Measurements from ENCODE around the gene LCN15.
A peak's percentile ranks its signal among the peaks of the same experiment; 100 is the strongest.

Gene LCN15

DNA sequence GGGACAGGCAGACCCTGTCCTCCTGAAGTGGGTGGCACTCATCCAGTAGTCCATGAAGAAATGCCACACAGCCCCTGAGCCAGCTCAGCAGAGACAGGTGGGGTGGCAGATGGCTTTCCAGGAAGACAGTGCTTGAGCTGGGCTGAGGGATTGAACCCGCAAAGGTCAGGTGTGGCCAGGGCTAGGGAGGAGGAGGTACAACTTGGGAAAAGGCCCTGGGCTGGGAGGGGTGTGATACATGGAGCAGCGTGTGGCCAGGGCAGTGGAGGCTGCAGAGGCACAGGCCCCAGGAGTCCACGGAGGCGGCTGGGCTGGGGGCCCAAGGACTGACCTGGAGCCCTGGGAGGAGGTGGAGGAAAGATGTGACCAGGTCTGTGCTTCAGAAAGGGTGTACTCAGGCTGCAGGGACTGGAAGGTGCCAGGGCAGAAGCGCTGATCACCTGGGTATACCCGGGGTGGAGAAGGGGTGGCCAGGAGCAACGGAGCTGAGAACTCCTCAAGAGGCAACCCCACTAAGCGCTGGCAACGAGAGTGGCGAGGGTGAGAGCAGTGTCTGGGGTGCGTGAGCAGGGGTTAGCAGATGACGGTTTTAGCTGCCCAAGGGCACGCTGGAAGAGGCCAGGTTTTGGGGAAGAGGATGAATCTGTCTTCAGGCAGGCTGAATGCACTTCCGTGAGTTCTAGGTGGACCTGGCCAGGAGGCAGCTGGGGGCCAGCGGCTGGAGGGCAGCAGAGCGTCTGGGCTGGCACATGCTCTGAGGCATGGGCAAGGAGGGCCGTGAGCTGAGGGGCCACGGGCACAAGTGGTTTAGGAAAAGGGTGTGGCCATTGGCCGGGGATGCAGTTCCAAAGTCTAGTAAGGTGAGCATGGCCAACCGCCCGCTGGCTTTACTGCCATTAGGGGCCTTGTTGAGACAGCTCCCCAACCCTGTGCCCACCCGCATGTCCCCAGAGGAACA, 39.5 kb upstream of the LCN15 start (continued):
- TF ChIP-seq, protein P1, sequence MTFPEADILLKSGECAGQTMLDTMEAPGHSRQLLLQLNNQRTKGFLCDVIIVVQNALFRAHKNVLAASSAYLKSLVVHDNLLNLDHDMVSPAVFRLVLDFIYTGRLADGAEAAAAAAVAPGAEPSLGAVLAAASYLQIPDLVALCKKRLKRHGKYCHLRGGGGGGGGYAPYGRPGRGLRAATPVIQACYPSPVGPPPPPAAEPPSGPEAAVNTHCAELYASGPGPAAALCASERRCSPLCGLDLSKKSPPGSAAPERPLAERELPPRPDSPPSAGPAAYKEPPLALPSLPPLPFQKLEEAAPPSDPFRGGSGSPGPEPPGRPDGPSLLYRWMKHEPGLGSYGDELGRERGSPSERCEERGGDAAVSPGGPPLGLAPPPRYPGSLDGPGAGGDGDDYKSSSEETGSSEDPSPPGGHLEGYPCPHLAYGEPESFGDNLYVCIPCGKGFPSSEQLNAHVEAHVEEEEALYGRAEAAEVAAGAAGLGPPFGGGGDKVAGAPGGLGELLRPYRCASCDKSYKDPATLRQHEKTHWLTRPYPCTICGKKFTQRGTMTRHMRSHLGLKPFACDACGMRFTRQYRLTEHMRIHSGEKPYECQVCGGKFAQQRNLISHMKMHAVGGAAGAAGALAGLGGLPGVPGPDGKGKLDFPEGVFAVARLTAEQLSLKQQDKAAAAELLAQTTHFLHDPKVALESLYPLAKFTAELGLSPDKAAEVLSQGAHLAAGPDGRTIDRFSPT (tag by site-specific recombination; IDR thresholded peaks at IDR 0.05), result peak; percentile 42
- TF ChIP-seq ZFHX2 (tag by site-specific recombination; conservative IDR thresholded peaks at IDR 0.05) (no peak), ZBTB7A (tag by site-specific recombination; IDR thresholded peaks at IDR 0.05; ENCODE audit: low read depth) (no peak), ZNF768 (tag by site-specific recombination; IDR thresholded peaks at IDR 0.05) (no peak), GFI1B (tag by site-specific recombination; IDR thresholded peaks at IDR 0.05) (no peak), ZNF776 (tag by site-specific recombination; IDR thresholded peaks at IDR 0.05; ENCODE audit: borderline replicate concordance) (no peak), ZBTB48 (tag by site-specific recombination; IDR thresholded peaks at IDR 0.05) (0 out of 2 replicates have a peak, but pooled peaks have one; percentile 19), ZNF660 (tag by site-specific recombination; IDR thresholded peaks at IDR 0.05) (no peak), GLIS2 (tag by site-specific recombination; IDR thresholded peaks at IDR 0.05) (peak; percentile 22; the same call in 1 of the 2 replicates), RBAK (tag by site-specific recombination; IDR thresholded peaks at IDR 0.05) (no peak), BCL11A (tag by site-specific recombination; IDR thresholded peaks at IDR 0.05; ENCODE audit: low read depth) (0 out of 2 replicates have a peak, but pooled peaks have one; percentile 9), ZNF10 (tag by site-specific recombination; IDR thresholded peaks at IDR 0.05) (0 out of 2 replicates have a peak, but pooled peaks have one; percentile 32), ZNF214 (tag by site-specific recombination; IDR thresholded peaks at IDR 0.05; ENCODE audit: borderline replicate concordance) (no peak), ZNF747 (tag by site-specific recombination; IDR thresholded peaks at IDR 0.05) (no peak)
- TF ChIP-seq, protein P2, sequence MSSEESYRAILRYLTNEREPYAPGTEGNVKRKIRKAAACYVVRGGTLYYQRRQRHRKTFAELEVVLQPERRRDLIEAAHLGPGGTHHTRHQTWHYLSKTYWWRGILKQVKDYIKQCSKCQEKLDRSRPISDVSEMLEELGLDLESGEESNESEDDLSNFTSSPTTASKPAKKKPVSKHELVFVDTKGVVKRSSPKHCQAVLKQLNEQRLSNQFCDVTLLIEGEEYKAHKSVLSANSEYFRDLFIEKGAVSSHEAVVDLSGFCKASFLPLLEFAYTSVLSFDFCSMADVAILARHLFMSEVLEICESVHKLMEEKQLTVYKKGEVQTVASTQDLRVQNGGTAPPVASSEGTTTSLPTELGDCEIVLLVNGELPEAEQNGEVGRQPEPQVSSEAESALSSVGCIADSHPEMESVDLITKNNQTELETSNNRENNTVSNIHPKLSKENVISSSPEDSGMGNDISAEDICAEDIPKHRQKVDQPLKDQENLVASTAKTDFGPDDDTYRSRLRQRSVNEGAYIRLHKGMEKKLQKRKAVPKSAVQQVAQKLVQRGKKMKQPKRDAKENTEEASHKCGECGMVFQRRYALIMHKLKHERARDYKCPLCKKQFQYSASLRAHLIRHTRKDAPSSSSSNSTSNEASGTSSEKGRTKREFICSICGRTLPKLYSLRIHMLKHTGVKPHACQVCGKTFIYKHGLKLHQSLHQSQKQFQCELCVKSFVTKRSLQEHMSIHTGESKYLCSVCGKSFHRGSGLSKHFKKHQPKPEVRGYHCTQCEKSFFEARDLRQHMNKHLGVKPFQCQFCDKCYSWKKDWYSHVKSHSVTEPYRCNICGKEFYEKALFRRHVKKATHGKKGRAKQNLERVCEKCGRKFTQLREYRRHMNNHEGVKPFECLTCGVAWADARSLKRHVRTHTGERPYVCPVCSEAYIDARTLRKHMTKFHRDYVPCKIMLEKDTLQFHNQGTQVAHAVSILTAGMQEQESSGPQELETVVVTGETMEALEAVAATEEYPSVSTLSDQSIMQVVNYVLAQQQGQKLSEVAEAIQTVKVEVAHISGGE (tag by site-specific recombination; conservative IDR thresholded peaks at IDR 0.05; ENCODE audit: low read depth), result no peak
- TF ChIP-seq, protein P3, sequence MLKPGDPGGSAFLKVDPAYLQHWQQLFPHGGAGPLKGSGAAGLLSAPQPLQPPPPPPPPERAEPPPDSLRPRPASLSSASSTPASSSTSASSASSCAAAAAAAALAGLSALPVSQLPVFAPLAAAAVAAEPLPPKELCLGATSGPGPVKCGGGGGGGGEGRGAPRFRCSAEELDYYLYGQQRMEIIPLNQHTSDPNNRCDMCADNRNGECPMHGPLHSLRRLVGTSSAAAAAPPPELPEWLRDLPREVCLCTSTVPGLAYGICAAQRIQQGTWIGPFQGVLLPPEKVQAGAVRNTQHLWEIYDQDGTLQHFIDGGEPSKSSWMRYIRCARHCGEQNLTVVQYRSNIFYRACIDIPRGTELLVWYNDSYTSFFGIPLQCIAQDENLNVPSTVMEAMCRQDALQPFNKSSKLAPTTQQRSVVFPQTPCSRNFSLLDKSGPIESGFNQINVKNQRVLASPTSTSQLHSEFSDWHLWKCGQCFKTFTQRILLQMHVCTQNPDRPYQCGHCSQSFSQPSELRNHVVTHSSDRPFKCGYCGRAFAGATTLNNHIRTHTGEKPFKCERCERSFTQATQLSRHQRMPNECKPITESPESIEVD (tag by site-specific recombination; IDR thresholded peaks at IDR 0.05), result no peak
- TF ChIP-seq, protein P4, sequence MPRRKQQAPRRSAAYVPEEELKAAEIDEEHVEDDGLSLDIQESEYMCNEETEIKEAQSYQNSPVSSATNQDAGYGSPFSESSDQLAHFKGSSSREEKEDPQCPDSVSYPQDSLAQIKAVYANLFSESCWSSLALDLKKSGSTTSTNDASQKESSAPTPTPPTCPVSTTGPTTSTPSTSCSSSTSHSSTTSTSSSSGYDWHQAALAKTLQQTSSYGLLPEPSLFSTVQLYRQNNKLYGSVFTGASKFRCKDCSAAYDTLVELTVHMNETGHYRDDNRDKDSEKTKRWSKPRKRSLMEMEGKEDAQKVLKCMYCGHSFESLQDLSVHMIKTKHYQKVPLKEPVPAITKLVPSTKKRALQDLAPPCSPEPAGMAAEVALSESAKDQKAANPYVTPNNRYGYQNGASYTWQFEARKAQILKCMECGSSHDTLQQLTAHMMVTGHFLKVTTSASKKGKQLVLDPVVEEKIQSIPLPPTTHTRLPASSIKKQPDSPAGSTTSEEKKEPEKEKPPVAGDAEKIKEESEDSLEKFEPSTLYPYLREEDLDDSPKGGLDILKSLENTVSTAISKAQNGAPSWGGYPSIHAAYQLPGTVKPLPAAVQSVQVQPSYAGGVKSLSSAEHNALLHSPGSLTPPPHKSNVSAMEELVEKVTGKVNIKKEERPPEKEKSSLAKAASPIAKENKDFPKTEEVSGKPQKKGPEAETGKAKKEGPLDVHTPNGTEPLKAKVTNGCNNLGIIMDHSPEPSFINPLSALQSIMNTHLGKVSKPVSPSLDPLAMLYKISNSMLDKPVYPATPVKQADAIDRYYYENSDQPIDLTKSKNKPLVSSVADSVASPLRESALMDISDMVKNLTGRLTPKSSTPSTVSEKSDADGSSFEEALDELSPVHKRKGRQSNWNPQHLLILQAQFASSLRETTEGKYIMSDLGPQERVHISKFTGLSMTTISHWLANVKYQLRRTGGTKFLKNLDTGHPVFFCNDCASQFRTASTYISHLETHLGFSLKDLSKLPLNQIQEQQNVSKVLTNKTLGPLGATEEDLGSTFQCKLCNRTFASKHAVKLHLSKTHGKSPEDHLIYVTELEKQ (tag by site-specific recombination; IDR thresholded peaks at IDR 0.05; ENCODE audit: borderline replicate concordance), result no peak
- TF ChIP-seq, protein P5, sequence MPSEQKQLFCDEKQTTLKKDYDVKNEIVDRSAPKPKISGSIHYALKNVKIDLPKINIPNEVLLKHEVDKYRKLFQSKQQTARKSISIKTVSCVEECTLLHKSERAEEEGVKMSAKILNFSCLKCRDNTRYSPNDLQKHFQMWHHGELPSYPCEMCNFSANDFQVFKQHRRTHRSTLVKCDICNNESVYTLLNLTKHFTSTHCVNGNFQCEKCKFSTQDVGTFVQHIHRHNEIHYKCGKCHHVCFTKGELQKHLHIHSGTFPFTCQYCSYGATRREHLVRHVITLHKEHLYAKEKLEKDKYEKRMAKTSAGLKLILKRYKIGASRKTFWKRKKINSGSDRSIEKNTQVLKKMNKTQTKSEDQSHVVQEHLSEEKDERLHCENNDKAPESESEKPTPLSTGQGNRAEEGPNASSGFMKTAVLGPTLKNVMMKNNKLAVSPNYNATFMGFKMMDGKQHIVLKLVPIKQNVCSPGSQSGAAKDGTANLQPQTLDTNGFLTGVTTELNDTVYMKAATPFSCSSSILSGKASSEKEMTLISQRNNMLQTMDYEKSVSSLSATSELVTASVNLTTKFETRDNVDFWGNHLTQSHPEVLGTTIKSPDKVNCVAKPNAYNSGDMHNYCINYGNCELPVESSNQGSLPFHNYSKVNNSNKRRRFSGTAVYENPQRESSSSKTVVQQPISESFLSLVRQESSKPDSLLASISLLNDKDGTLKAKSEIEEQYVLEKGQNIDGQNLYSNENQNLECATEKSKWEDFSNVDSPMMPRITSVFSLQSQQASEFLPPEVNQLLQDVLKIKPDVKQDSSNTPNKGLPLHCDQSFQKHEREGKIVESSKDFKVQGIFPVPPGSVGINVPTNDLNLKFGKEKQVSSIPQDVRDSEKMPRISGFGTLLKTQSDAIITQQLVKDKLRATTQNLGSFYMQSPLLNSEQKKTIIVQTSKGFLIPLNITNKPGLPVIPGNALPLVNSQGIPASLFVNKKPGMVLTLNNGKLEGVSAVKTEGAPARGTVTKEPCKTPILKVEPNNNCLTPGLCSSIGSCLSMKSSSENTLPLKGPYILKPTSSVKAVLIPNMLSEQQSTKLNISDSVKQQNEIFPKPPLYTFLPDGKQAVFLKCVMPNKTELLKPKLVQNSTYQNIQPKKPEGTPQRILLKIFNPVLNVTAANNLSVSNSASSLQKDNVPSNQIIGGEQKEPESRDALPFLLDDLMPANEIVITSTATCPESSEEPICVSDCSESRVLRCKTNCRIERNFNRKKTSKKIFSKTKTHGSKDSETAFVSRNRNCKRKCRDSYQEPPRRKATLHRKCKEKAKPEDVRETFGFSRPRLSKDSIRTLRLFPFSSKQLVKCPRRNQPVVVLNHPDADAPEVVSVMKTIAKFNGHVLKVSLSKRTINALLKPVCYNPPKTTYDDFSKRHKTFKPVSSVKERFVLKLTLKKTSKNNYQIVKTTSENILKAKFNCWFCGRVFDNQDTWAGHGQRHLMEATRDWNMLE (tag by site-specific recombination; conservative IDR thresholded peaks at IDR 0.05; ENCODE audit: low read depth), result no peak
- TF ChIP-seq, protein P6, sequence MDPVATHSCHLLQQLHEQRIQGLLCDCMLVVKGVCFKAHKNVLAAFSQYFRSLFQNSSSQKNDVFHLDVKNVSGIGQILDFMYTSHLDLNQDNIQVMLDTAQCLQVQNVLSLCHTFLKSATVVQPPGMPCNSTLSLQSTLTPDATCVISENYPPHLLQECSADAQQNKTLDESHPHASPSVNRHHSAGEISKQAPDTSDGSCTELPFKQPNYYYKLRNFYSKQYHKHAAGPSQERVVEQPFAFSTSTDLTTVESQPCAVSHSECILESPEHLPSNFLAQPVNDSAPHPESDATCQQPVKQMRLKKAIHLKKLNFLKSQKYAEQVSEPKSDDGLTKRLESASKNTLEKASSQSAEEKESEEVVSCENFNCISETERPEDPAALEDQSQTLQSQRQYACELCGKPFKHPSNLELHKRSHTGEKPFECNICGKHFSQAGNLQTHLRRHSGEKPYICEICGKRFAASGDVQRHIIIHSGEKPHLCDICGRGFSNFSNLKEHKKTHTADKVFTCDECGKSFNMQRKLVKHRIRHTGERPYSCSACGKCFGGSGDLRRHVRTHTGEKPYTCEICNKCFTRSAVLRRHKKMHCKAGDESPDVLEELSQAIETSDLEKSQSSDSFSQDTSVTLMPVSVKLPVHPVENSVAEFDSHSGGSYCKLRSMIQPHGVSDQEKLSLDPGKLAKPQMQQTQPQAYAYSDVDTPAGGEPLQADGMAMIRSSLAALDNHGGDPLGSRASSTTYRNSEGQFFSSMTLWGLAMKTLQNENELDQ (tag by site-specific recombination; IDR thresholded peaks at IDR 0.05; ENCODE audit: low read depth), result no peak

Measured in HEK293 (cell line).